ENCODE results near the gene CCNT1.
"Not testable (repeated sequence)": the region's sequence is repeated elsewhere in the genome, so short reads cannot be mapped to it uniquely, and the experiment has no call there.

GRCh38 chr12:48720171-48720570 is 3.7 kb upstream of the CCNT1 start:
- not testable (repeated sequence) for TF ChIP-seq EZH2 (IDR thresholded peaks at IDR 0.05; ENCODE audit: low read depth); CTCF (conservative IDR thresholded peaks at IDR 0.05)
